GM13976 (cell line): ENCODE measurements around the gene PTER.

Source experiments
- DNase-seq: peaks from one replicate; pipeline ENCODE4 v3.0.0; 2012; ENCODE audit warnings: low spot score
- CTCF ChIP-seq: IDR thresholded peaks from 2 replicates; pipeline ENCODE4 v1.5.1; 2012; ENCODE audit warnings: borderline replicate concordance, mild to moderate bottlenecking; ENCODE audit not compliant: insufficient read depth; ENCODE audit errors: extremely low read depth, missing control alignments, control extremely low read depth
- in situ Hi-C: fragments of 300-500 bp; cut with MboI; formaldehyde crosslinking; loops from one replicate; pipeline ENCODE4 v1.12.0; 2022; ENCODE audit warnings: low sequenced_read_pairs, mixed read lengths, inconsistent platforms; ENCODE audit not compliant: unreplicated experiment

PTER gene

GRCh38 chr10:16545116-16545736 lies 108.4 kb downstream of the PTER start:
- TF ChIP-seq CTCF: peak; percentile 53
- peak; percentile 60 for DNase-seq
- in situ Hi-C loops: no loop called here

GRCh38 chr10:16547973-16548372 lies 111.2 kb downstream of the PTER start:
- DNase-seq: no peak
- in situ Hi-C loops: no loop called here
- TF ChIP-seq CTCF: no peak

- TF ChIP-seq CTCF: no peak
- in situ Hi-C loops: no loop called here
- DNase-seq: no peak
Observed at GRCh38 chr10:16559236-16559773, 122.5 kb downstream of the PTER start.

GRCh38 chr10:16562891-16563290 lies 126.1 kb downstream of the PTER start:
- no peak for DNase-seq
- no peak for TF ChIP-seq CTCF
- in situ Hi-C loops: no loop called here
